Esophagus squamous epithelium (tissue), 5 donors: ENCODE results near the gene RNASE11. TPM values are rescaled to one million over a fixed set of nuclear protein-coding genes. Genes with fewer than 3 reads are reported as not detected.
"Not testable (repeated sequence)": the region's sequence is repeated elsewhere in the genome, so short reads cannot be mapped to it uniquely, and the experiment has no call there.

Experiments used
- DNase-seq: peaks from one replicate; lab custom pipeline; 2025; lab: John Stamatoyannopoulos, UW
- H3K27ac ChIP-seq, 4 donors: fragments of 200-600 bp; sonication (generic); one replicate each; pipeline ENCODE4 v1.5.1; 2016 to 2019; ENCODE audit warnings: mild to moderate bottlenecking in 1 of 4
- H3K27me3 ChIP-seq, 4 donors: fragments of 200-600 bp; sonication (generic); 1 replicate in 3 of 4; 2 replicates in 1 of 4; pipeline versions ENCODE4 v1.5.1 to v1.6.0; 2017 to 2021; ENCODE audit warnings: antibody characterized with exemption in 1 of 4
- H3K36me3 ChIP-seq, 3 donors: fragments of 200-600 bp; sonication (generic); one replicate each; pipeline ENCODE4 v1.5.1; 2016 to 2019
- H3K4me1 ChIP-seq, 3 donors: fragments of 200-600 bp; sonication (generic); one replicate each; pipeline ENCODE4 v1.5.1; 2017 to 2019
- H3K4me3 ChIP-seq, 4 donors: fragments of 200-600 bp; sonication (generic); 1 replicate in 3 of 4; 2 replicates in 1 of 4; pipeline ENCODE4 v1.5.1; 2016 to 2019; ENCODE audit warnings: mild to moderate bottlenecking in 2 of 4, moderate library complexity in 1 of 4
- H3K9me3 ChIP-seq, 3 donors: fragments of 200-600 bp; sonication (generic); one replicate each; pipeline ENCODE4 v1.5.1; 2016 to 2019
- POLR2A ChIP-seq, 4 donors: fragments of 450-650 bp; IDR thresholded peaks; one replicate each; pipeline ENCODE4 v1.6.1; 2017; ENCODE audit warnings: antibody characterized with exemption in 4 of 4, mild to moderate bottlenecking in 4 of 4, moderate library complexity in 3 of 4
- WGBS, 2 donors: methylation state at CpG; one replicate each; pipeline ENCODE4 v1.1.5; 2018; 5-methylcytosine and 5-hydroxymethylcytosine counted together
- intact Hi-C: fragments of 100-400 bp; cut with DNase I; formaldehyde crosslinking; loops from one replicate; pipeline ENCODE4 v1.15.0; 2022
- total RNA-seq, 4 donors: library from RNA; depleted of rRNA; stranded (reverse); fragments of >200 nt; gene quantifications; one replicate each; pipeline ENCODE4 v1.1.0, GENCODE V29; 2016
- TF ChIP-seq, protein P1 (sequence below), 6 experiments: fragments of 450-650 bp in 4 of 6; fragments of 200-600 bp in 2 of 6; sonication (generic) in 2 of 6; IDR thresholded peaks; one replicate each; pipeline ENCODE4 v1.5.1; 2016 to 2019; ENCODE audit warnings: antibody characterized with exemption in 6 of 6, mild to moderate bottlenecking in 4 of 6, moderate library complexity in 4 of 6
- donor health status: DM: yes; HTN: yes; CAD: no.

Gene RNASE11
- total RNA-seq, 4 donors from 2014 or later, result not detected

DNA sequence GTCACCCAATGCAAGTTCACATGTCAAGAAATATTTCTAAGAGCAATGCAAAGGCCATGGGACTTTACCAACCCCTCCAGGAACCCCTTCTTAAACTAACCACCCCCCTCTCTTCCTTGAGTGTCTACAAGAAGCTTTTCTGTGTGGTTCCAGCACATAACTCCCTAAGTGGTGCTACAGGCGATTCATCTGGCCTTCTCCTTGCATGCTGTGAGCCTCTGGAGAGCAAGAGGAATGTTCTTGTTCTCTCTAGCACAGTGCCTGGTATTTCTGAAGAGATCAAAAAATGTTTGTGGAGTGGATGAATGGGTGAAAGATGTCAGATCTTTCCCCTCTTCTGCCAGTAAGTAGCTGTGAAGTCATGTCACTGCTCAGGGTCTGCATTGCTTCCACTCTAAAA lies 9.3 kb upstream of the RNASE11 start:
- 67 to 100% methylated on average over 1 of the region's 1 CpG for WGBS, 2 donors
- H3K4me1 ChIP-seq, result no peaks in the 10 kb centered on the region
- no peaks in the 10 kb centered on the region for H3K36me3 ChIP-seq
- TF ChIP-seq, protein P1, sequence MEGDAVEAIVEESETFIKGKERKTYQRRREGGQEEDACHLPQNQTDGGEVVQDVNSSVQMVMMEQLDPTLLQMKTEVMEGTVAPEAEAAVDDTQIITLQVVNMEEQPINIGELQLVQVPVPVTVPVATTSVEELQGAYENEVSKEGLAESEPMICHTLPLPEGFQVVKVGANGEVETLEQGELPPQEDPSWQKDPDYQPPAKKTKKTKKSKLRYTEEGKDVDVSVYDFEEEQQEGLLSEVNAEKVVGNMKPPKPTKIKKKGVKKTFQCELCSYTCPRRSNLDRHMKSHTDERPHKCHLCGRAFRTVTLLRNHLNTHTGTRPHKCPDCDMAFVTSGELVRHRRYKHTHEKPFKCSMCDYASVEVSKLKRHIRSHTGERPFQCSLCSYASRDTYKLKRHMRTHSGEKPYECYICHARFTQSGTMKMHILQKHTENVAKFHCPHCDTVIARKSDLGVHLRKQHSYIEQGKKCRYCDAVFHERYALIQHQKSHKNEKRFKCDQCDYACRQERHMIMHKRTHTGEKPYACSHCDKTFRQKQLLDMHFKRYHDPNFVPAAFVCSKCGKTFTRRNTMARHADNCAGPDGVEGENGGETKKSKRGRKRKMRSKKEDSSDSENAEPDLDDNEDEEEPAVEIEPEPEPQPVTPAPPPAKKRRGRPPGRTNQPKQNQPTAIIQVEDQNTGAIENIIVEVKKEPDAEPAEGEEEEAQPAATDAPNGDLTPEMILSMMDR (IDR thresholded peaks at IDR 0.05), result no peak
- TF ChIP-seq POLR2A (IDR thresholded peaks at IDR 0.05), result no peak
- H3K4me3 ChIP-seq, result no peak overlapping the region
- no peak for DNase-seq
- H3K27ac ChIP-seq, result no peak overlapping the region
- H3K27me3 ChIP-seq, result no peaks in the 10 kb centered on the region
- intact Hi-C loops, result no loop called here
- no peaks in the 10 kb centered on the region for H3K9me3 ChIP-seq

DNA sequence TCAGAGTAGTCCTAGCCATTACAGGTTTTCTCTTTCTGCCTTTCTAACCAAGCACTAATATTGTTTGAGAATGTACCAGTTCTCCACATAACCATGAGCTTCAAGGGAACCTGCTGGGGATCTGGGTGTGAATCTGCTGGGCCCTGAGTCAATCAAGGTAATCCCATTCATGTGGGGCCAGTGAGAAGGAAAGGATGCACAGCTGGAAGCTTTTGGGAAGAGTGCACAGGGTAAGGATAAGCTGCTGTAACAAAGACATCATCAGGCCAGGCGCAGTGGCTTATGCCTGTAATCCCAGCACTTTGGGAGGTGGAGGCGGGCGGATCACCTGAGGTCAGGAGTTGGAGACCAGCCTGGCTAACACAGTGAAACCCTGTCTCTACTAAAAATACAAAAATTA lies 7.9 kb upstream of the RNASE11 start:
- DNase-seq, H3K36me3 ChIP-seq, H3K27ac ChIP-seq, H3K4me1 ChIP-seq, H3K4me3 ChIP-seq, H3K9me3 ChIP-seq, intact Hi-C loops, H3K27me3 ChIP-seq: not testable (repeated sequence)
- WGBS, 2 donors, result 92 to 94% methylated on average over 2 to 3 of the region's 3 CpGs

DNA sequence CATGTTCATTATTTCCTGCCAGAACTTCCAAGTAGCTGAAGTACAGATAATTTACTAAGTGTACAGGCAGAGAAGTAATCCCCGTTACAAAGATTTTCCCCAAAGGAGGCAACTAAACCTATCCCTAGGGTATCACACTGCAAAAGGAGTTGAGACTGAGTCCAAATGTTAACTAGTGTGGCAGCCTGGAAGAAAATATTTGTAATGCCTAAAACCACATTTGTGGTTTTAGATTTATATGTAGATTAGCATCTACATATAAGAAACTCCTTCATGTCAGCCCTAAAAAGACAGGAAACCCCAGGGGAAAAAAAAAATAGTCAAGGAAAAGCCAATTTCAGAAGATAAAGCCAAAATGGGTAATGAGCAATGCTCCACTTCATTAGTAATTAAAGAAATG lies 4.8 kb upstream of the RNASE11 start:
- Histone ChIP-seq H3K27me3 (no peaks in the 10 kb centered on the region), H3K9me3 (no peaks in the 10 kb centered on the region), H3K4me3 (no peak overlapping the region), H3K4me1 (no peaks in the 10 kb centered on the region), H3K27ac (no peak overlapping the region), H3K36me3 (no peaks in the 10 kb centered on the region)
- TF ChIP-seq, protein P1 (IDR thresholded peaks at IDR 0.05), result no peak
- TF ChIP-seq POLR2A (IDR thresholded peaks at IDR 0.05), result no peak
- WGBS, 2 donors, result 50 to 61% methylated on average over 1 of the region's 1 CpG
- intact Hi-C loops, result no loop called here
- no peak for DNase-seq

DNA sequence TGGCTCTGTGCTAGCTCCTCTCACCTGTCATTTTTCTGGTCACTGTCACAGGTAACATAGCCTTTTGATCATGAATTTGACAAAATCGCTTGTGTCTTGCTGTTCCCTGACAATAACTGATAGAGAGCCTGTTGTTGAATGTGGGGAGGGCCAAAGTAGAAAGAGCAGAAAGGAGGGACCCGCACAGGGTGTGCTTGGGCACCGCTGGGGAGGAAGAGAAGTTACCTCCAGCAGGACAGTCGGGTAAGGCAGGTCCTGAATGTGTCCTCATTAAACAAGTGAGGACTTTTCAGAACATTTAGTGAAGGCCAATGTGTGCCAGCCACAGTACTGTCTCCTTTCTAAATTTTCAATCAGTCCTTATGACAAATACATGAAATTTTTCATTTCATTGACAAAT lies 3.4 kb upstream of the RNASE11 start, which contains the start of gene RNASE12:
Gene RNASE12 (minus strand): TSS at position 142 of the 400 bp plus-strand sequence. CDS start 653 bp downstream, outside the sequence.
- TF ChIP-seq POLR2A (IDR thresholded peaks at IDR 0.05), result no peak
- TF ChIP-seq, protein P1 (IDR thresholded peaks at IDR 0.05), result no peak
- H3K4me1 ChIP-seq, result no peaks in the 10 kb centered on the region
- H3K27me3 ChIP-seq, result no peaks in the 10 kb centered on the region
- H3K27ac ChIP-seq, result no peak within 1 kb of the TSS
- DNase-seq, result no peak
- WGBS, 2 donors, result 54 to 93% methylated on average over 2 of the region's 4 CpGs
- no peak within 1 kb of the TSS for H3K4me3 ChIP-seq
- no peaks in the 10 kb centered on the region for H3K9me3 ChIP-seq
- intact Hi-C loops, result no loop called here
- no peaks in the 10 kb centered on the region for H3K36me3 ChIP-seq

DNA sequence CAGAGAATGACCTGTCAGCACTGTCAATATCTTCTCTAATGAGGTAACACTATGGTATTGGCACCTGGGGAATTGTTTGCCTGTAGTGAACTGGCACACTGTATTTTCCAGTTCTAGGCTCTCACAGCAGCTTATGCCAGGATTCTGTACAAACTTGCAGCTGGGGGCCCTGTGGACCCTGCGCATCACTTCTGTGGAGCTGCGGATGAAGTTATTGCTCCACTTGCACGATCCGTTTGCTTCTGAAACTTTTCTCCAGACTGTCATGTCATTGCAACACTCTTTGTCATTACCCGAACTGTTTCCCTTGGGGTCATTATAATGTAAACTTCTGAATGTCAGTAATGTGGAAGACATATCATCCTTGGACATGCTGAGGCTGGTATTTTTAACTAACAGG lies 3.9 kb downstream of the RNASE11 start:
- intact Hi-C loops, result no loop called here
- TF ChIP-seq, protein P1 (IDR thresholded peaks at IDR 0.05), result no peak
- TF ChIP-seq POLR2A (IDR thresholded peaks at IDR 0.05), result no peak
- Histone ChIP-seq H3K36me3 (no peaks in the 10 kb centered on the region), H3K27ac (no peak overlapping the region), H3K9me3 (no peaks in the 10 kb centered on the region), H3K4me1 (no peaks in the 10 kb centered on the region), H3K4me3 (no peak overlapping the region), H3K27me3 (peaks cover 0 to 4% (median 0%) of the 10 kb centered on the region in 4 donors)
- DNase-seq, result no peak
- 44 to 54% methylated on average over 5 of the region's 5 CpGs for WGBS, 2 donors

DNA sequence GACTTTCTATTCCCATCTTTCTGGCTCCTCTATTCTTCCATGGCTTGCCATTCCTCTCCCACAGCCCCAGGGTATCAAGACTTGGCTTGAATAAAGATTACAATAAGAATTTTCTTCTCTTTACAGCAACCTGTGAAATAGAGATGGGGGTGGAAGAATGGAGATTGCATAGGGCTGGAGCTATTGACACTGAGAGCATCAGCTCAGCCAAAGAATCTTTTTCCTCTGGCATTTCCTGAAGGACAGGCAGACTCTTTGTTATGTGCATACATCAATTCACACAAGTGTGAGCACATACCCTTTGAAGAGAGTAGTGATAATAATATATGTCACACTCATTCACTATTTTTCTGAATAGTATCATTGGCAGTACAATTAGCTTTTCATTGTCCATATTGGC lies 4.7 kb downstream of the RNASE11 start:
- TF ChIP-seq POLR2A (IDR thresholded peaks at IDR 0.05), result no peak
- TF ChIP-seq, protein P1 (IDR thresholded peaks at IDR 0.05), result no peak
- Histone ChIP-seq H3K4me1 (no peaks in the 10 kb centered on the region), H3K9me3 (no peaks in the 10 kb centered on the region), H3K36me3 (no peaks in the 10 kb centered on the region), H3K4me3 (no peak overlapping the region), H3K27ac (no peak overlapping the region), H3K27me3 (peaks cover 0 to 4% (median 0%) of the 10 kb centered on the region in 4 donors)
- no peak for DNase-seq
- intact Hi-C loops, result no loop called here
